C4-2B (cell line): Measurements from ENCODE around the gene C4orf50.

ENCODE experiments used
- ZFX ChIP-seq: fragments of 450-650 bp; IDR thresholded peaks from 2 replicates; pipeline ENCODE4 v1.6.1; 2017
- TF ChIP-seq, protein P1 (sequence below): fragments of 450-650 bp; conservative IDR thresholded peaks from 2 replicates; pipeline ENCODE4 v1.5.1; 2017; ENCODE audit warnings: mild to moderate bottlenecking

DNA sequence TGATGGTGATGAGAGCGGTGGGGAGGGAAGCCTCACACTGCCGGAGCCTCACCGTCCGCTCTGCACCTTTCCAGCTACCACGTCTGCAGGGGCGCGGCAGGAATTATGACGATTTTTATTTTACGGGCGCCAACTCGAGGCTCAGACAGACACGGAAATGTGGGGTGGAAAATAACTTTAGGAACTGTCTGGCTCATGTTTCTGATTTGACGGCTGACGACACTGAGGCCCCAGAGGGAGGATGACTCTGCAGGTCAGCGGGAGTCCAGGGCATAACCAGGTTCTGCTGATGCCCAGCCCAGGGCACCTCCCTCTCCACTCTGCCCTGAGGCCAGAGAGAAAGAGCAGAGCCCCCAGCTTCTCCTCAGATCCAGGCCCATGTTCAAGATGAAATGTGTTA, 43.9 kb downstream of the C4orf50 start:
- TF ChIP-seq, protein P1, sequence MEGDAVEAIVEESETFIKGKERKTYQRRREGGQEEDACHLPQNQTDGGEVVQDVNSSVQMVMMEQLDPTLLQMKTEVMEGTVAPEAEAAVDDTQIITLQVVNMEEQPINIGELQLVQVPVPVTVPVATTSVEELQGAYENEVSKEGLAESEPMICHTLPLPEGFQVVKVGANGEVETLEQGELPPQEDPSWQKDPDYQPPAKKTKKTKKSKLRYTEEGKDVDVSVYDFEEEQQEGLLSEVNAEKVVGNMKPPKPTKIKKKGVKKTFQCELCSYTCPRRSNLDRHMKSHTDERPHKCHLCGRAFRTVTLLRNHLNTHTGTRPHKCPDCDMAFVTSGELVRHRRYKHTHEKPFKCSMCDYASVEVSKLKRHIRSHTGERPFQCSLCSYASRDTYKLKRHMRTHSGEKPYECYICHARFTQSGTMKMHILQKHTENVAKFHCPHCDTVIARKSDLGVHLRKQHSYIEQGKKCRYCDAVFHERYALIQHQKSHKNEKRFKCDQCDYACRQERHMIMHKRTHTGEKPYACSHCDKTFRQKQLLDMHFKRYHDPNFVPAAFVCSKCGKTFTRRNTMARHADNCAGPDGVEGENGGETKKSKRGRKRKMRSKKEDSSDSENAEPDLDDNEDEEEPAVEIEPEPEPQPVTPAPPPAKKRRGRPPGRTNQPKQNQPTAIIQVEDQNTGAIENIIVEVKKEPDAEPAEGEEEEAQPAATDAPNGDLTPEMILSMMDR: no peak
- no peak for TF ChIP-seq ZFX
